Left forelimb (tissue), 1 donor: ENCODE measurements around the gene HOXA3.

Experiments
- DNase-seq: peaks from one replicate; pipeline ENCODE4 v3.0.0-alpha.2; 2018; ENCODE audit warnings: low spot score

The HOXA3 gene

DNA sequence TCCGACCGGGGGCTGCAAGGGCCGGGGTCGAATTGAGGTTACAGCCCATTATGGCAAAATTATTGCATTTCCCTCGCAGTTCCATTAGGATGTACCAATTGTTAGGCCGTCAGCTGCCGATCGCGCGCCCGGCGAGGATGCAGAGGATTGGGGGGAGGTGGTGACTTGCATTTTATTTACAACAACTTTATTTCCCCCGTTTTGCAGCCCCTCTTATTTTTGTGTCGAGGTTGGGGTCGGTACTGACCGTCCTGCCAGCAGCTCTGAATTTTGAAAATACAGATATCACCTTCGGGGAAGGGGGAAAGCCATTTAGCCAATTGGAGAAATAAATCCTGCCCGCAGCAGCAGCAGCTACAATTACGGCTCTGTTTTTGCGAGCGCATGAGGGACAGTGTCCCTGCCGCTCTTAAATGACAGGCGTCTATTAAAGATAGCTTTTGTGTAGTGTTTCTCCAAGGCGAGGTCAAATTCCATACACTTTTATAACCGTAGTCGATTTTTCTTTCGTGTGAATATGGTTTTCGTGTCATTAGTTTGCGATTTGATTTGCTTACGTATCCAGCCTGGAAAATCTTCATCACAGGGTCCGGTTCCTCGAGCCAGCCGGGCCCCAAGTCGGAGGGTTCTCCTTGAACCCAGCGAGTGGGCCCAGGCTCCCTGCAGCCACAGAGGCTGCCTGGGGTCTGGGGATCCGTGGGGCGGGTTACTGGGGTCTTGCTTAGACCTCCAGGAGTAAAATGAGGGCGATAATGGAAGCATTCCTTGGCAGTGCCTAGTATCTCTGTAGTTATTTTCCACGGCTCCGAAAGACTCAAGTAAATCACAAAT lies 8.2 kb downstream of the HOXA3 start:
- peak; percentile 60 for DNase-seq

DNA sequence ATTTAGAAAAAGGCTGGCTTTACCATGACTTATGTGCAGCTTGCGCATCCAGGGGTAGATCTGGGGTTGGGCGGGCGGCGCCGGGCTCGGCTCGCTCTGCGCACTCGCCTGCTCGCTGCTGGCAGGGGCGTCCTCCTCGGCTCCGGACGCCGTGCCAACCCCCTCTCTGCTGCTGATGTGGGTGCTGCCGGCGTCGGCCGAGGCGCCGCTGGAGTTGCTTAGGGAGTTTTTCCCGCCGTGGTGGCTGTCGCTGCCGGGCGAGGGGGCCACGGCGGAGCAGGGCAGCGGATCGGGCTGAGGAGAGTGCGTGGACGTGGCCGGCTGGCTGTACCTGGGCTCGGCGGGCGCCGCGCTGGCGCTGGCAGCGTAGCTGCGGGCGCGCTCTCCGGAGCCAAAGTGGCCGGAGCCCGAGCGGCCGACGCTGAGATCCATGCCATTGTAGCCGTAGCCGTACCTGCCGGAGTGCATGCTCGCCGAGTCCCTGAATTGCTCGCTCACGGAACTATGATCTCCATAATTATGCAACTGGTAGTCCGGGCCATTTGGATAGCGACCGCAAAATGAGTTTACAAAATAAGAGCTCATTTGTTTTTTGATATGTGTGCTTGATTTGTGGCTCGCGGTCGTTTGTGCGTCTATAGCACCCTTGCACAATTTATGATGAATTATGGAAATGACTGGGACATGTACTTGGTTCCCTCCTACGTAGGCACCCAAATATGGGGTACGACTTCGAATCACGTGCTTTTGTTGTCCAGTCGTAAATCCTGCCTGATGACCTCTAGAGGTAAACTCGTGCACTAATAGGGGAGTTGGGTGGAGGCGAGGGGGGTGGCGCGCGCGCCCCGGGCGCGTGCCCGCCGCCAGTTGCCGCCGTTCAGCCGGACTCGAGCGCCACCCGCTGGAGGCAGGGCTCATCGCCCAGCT lies 9.1 kb downstream of the HOXA3 start, which contains the start of gene HOXA5:
TSS of gene HOXA5 (minus strand) at position 659 of the 927 bp plus-strand sequence. CDS start at position 585, 74 bp downstream.
- DNase-seq = peak; percentile 87

DNA sequence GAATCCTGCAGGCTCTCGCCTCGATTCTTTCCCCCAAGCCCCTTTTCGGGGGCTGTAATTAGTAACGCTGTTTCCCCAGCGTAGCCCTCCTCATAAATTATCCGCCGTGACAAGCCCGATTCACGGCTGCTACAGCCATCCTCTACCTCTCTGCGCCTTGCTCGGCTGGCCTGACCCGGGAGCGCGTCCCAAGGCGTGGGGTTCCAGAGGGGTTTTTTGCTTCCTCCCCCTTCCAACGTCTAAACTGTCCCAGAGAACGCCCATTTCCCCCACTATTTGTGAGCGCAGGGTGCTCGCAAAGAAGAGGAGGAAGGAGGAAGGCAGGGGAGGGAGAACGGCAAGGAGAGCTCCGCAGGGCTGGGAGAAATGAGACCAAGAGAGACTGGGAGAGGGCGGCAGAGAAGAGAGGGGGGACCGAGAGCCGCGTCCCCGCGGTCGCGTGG lies 9.8 kb downstream of the HOXA3 start:
- no peak for DNase-seq

DNA sequence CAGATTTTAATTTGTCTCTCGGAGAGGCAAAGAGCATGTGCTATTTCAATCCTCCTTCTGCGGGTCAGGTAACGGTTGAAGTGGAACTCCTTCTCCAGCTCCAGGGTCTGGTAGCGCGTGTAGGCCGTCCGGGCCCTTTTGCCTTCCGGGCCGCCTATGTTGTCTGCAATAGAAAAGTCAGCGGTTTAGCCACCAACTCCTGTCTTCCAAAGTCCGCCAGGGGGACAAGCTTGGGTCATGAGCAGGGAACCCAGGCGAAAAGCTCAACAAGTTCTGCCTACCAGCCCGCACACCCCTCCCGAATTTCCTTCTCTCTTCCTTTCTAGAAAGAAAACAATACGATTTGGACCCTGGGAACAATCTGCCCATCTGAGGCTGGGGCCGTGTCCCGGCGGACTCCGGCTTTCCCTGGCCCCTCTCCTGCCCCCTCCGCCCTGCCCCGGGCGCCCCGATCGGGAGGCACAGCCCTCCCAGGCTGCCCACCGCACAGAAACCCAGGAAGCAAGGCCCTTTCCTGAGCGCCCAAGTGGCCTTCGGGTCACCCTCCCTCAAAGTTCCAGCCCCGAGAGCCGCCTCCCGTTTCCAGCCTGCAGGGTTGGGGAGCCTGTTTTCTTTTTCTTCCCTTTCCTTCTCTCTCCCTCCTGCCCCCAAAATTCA lies 10.3 kb downstream of the HOXA3 start:
- peak; percentile 65 for DNase-seq

DNA sequence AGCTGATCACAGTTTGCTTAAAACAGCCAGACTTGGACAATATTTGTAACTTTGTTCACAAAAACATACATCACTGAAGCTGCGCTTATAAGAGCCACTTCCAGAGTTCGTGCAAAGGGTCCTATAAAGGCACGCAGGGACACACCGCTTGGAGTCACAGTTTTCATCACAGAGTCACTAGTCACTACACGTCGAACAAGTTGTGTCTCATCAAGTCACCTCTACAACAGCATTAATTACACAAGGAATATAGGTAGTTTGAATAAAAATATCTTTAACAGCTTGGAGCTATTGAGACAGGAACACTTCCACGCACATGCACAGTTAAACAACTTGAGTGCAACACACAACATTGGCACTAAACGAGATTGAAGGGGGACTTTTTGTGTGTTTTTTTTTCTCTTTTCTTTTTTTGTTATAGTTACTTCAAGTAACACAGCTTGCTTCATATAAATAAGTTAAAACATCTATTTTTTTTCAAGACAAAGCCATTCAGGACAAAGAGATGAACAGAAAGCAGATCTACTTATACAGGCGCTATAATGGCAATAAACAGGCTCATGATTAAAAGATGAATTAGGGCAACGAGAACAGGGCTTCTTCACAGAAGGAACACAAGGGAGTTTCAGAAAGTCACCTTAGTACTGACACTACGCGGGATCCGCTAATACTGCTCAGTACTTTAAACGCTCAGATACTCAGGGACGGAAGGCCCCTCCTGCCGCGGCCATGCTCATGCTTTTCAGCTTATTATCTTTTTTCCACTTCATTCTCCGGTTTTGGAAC lies 11.1 kb downstream of the HOXA3 start:
- DNase-seq = peak; percentile 51

DNA sequence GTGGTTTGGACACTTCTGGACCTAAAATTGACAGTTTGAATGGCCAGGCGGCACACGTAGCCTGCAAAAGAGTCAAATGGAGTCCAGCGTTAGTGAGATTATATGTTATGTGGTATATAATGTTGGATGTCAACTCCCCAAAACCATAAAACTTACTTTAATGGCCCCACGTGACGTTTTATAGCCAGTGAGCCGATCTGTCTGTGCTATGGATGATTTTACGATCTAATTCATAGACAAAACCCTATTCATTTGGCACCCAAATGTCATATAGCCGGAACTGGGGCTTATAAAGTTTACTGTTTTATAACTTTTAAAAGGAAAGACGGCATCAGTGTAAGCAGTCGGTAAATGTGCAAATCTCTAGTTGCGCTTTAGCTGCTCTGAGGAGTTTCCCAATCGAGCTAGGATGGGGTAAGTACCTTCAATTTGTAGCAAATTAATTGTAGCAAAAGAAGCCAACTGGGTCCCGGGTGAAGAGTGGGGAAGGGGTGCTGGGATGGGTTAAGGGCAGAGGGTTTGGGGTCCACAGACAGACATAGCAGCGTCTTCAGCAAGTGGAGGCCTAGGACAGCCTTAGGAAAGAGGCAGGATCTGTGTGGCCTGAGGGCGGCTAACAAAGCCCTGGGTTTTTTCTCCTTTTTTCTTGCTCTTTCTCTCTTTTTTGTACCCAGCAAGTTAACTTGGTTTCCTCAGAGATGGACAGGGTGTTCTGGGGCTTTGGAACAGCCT lies 12.1 kb downstream of the HOXA3 start:
- peak; percentile 60 for DNase-seq

DNA sequence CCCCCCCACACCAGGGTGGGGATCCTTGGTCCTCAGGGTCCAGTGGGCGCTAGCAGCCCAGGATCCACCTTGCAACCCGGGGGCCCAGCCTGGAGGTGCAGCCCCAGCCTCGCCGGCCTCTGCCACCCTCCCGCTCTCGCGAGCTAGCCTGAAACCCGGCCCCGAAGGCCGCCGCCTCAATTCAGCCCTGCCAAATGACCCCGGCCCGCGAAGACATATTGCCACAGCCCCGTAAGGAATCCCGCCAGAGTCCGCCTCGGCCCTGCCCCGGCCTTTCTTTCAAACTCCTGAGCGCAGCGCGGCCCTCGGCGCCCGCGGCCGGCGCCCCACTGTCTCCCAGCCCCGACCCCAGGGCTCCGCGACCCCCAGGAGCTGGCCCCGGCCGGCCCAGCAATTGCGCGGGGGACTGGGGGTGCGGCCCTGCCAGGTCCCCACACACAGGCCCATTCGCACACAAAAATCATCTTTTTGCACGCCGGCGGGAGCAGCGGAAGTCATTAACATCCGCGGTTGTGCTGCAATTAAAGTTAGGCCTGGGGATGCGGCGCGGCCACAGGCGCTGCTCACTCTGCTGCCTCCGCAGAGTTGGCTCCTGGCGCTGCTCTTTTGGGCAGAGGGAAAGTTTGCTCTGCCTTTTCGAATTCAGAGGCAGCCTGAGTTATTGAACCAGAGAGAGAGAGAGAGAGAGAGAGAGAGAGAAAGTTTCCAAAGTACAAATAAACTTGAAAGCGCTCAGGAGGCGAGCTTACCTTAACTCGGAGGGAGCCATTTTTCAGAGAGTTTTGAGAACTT lies 12.9 kb downstream of the HOXA3 start:
- DNase-seq = peak; percentile 67

DNA sequence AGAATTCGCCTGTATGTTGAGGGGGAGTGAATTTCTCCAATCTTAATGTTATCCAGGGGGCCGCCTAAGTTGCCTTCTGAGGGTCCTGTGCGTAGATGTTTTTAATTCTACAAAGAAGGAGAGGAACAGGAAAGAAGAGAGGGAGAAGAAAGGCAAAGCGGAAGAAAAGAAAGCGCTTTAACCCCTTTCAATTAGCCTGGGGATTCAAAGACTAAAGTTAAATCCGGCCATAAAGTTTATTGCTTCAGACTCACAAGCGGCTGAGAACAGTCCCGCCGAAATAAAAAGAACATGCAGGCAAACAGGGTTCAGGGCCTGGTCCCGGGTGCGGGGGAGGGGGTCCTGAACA lies 13.4 kb downstream of the HOXA3 start:
- DNase-seq = peak; percentile 44

DNA sequence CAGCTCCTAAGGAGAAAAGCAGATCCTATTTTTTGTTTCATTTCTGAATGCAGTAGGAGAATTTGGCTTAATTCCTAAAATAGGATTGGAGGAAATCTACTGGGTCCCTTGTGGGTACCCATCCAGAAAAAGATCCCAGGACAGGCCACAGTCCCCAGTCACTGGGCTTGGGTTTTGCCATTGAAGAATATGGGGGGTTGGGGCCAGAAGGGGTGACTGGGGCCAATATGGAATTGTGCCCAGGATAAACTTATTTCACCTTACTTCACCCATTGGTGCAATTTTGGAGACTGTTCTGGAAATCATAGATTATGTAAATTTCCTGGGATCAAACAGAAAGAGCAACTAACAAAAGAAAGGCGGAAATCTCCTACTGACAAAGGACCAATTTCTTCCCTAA lies 13.9 kb downstream of the HOXA3 start:
- DNase-seq = peak; percentile 61

DNA sequence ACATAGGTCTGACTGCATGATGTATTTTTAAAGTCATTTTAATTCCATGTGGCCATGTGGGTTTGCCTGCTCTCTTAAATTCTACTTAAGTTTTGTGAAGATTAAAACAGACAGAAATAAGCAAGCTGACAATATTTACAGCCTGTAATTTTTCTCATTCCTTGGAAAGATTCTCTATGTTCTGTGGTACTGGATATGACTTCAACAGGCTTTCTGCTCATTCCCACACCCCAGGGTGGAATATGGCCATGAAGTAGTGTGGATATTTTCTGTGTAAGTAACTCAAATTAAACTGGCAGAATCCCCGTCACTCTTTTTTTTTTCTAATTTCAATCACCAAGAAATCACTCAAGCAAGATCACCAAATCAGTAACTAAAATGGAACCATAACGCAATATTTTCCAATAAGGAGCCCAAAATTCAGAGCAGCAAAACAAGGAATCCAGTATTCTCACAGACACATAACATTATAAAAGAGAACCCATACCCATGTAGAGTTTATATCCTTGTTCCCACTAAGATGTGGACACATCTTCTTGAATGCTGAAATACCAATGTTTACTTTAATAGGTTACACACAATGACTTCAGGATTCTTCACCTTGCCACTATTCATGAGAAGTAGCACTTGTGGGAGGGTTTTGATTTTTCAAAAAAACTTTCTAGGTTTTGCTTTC lies 14.6 kb downstream of the HOXA3 start:
- DNase-seq = no peak

DNA sequence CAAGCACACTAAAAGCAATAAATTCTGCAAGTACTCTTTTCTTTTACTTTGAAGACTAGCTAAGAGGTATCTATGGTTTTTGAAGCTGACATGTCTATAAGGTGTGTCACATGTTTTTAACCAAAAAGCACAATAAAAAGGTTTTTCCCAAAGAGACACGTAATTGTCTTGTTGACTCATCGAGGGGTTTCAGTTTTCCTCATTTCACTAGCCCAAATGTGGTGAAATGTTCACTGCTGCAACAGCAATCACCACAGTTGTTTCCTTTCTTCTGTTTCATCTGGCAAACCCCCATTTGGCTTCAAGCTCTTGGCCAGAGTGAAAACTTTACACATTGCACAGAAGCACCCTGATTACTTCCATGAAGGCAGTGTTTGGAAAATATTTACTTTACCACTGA lies 18.0 kb downstream of the HOXA3 start:
- peak; percentile 28 for DNase-seq

DNA sequence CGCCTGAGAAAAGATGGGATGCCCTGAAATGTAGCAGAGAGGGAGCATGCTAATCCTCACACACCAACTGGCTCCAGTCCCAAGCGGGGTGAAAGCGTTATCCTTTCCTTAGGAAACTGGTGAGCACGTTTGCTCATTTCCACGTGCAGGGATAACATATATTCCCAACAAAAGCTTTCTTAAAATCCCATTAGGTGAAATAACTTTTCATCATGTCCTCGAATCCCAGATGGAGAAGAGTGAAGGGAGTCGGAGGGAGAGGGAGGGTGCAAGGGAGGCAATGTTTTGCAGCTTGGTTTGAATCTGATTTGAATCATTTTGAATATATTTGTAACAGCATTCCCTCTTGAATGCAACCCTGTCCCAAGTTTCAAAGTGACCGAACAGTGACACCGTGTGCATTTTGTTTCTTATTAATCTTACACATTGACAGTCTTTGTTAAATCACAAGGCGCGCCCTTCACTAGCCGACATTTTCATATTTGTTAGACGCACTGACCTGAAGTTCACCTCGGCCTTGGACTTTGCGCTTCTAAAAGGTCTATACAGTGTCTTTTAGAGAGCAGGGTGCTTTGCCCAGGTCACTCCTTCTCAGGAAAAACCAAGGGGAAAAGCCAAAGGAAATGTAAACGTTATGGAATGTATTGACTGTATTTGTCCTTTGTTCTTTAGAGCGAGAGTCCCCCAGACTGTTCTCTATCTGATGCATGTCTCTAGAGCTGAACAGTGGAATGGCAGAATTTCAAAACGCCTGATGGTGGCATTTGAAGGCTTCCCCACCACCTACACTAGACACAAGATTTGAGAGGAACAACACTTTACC lies 18.8 kb downstream of the HOXA3 start:
- peak; percentile 33 for DNase-seq

DNA sequence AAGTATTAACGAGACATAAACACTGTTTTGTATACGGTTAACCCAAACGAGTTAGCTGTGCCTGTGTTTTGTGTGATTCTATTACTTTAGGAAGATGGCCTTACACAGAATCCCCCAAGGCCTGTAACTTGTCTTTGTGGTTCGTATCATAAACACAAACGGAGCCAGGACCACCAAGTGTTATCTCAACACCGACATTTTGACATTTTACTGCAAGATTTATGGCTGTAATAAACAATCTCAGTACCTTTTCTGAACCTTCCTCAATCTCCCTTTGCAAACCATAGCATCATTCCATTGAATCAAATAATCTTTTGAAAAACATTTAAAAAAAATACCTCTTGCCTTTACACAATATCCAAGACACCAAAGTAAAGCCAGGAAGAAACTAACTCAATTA lies 19.4 kb downstream of the HOXA3 start:
- DNase-seq = no peak

DNA sequence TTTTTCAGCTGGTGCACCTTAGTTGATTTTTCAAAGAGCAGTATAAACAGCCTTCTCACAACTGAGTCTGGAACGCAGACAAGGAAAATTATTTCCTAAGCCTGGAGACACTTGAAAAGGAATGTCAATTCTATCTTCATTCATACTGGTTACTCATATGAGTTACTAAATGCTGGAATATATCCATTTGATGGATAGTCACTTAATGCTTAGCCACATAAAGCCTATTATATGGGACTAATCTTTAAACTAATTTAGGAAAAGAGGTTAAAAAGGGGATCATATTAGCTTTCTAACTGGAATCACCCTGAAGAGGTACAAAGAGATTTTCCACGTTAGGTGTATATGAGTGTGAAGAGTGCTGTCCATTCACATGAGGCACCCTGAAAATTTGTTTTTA lies 20.2 kb downstream of the HOXA3 start:
- DNase-seq = no peak

DNA sequence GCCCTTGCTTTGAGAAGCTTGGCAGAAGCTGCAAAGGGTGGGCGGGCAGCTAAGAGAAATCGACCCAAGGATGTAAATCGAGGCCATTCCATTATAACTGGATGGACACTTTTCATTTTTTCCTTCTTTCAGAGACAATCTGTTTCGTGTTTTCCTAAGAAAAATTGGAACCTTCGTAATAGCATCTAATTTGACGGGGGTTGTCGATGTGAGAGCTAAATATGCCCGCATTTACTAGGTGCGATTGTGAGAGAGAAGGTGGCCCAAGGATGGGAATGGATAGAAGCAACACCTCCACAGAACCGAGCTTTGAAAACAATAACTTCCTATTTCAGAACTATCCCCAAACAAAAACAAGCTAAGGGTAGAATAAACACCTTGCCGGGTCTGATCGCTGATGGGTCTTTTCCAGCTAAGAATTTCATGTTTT lies 21.0 kb downstream of the HOXA3 start:
- peak; percentile 30 for DNase-seq

DNA sequence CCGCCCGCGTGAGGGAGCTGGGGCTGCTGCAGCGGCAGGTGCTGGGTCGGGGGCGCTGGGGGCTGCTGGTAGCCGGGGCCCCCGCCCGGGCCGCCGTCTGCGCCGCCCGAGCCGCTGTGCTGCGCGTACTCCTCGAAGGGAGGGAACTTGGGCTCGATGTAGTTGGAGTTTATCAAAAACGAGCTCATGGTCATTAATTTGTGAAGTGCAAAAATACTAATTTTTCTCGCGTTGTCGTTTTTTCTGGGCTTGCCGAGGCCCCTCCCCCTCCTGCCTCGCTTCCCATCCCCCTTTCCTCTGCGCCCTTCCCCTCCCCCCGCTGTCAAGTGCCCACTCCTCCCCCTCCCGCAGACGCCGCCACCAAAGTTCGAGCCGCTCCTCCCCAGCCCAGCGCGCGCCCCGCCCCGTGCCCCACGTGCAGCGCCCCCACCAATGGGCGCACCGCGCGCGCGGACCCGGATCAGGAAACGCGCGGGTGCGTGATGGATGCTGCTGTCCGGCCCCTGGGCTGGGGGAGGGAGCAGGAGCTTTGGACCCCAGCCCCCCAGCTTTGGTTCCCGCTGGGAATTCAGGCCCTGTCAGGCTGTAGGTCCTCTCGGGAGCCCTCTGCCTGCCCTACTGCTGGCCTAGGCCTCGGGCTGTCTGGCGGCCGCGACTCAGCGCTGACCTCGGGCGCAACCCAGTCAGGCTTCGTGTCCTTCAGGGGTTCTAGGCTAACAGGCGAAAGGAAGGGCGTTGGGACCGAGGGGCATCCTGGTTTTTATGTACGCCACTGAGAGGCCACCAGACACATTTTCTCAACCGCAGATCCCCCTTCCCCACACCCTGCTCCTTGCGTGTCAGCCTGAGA lies 21.6 kb downstream of the HOXA3 start, which contains the start of gene HOXA4:
TSS of gene HOXA4 (minus strand) at position 218 of the 850 bp plus-strand sequence. CDS start at position 194, 24 bp downstream.
- peak; percentile 95 for DNase-seq
